Gastroesophageal sphincter (tissue), 3 donors: ENCODE measurements around the gene VGLL1.

Experiments used
- EP300 ChIP-seq: sonication (generic); formaldehyde crosslinking; IDR thresholded peaks from one replicate; pipeline ENCODE4 v1.6.1; 2017; ENCODE audit warnings: antibody characterized with exemption, mild to moderate bottlenecking
- POLR2A ChIP-seq, 2 donors: fragments of 450-650 bp; IDR thresholded peaks; one replicate each; pipeline ENCODE4 v1.6.1; 2017; ENCODE audit warnings: antibody characterized with exemption in 2 of 2, mild to moderate bottlenecking in 2 of 2, moderate library complexity in 1 of 2
- POLR2AphosphoS5 ChIP-seq: sonication (generic); formaldehyde crosslinking; IDR thresholded peaks from one replicate; pipeline ENCODE4 v1.6.1; 2017; ENCODE audit warnings: antibody characterized with exemption
- TF ChIP-seq, protein P1 (sequence below), 4 experiments: fragments of 200-600 bp in 2 of 4; fragments of 450-650 bp in 2 of 4; sonication (generic) in 1 of 4; IDR thresholded peaks; one replicate each; pipeline ENCODE4 v1.5.1; 2017 to 2019; ENCODE audit warnings: antibody characterized with exemption in 4 of 4, mild to moderate bottlenecking in 2 of 4, moderate library complexity in 2 of 4

- TF ChIP-seq, protein P1, sequence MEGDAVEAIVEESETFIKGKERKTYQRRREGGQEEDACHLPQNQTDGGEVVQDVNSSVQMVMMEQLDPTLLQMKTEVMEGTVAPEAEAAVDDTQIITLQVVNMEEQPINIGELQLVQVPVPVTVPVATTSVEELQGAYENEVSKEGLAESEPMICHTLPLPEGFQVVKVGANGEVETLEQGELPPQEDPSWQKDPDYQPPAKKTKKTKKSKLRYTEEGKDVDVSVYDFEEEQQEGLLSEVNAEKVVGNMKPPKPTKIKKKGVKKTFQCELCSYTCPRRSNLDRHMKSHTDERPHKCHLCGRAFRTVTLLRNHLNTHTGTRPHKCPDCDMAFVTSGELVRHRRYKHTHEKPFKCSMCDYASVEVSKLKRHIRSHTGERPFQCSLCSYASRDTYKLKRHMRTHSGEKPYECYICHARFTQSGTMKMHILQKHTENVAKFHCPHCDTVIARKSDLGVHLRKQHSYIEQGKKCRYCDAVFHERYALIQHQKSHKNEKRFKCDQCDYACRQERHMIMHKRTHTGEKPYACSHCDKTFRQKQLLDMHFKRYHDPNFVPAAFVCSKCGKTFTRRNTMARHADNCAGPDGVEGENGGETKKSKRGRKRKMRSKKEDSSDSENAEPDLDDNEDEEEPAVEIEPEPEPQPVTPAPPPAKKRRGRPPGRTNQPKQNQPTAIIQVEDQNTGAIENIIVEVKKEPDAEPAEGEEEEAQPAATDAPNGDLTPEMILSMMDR (IDR thresholded peaks at IDR 0.05) = no peak
- TF ChIP-seq EP300 (no peak), POLR2AphosphoS5 (no peak), POLR2A (IDR thresholded peaks at IDR 0.05) (no peak)
Observed at GRCh38 chrX:136542281-136542680, 10.3 kb downstream of the VGLL1 start.
